ENCODE data around the gene PKNOX2.
"Not testable (repeated sequence)": the region's sequence is repeated elsewhere in the genome, so short reads cannot be mapped to it uniquely, and the experiment has no call there.

Gene PKNOX2

DNA sequence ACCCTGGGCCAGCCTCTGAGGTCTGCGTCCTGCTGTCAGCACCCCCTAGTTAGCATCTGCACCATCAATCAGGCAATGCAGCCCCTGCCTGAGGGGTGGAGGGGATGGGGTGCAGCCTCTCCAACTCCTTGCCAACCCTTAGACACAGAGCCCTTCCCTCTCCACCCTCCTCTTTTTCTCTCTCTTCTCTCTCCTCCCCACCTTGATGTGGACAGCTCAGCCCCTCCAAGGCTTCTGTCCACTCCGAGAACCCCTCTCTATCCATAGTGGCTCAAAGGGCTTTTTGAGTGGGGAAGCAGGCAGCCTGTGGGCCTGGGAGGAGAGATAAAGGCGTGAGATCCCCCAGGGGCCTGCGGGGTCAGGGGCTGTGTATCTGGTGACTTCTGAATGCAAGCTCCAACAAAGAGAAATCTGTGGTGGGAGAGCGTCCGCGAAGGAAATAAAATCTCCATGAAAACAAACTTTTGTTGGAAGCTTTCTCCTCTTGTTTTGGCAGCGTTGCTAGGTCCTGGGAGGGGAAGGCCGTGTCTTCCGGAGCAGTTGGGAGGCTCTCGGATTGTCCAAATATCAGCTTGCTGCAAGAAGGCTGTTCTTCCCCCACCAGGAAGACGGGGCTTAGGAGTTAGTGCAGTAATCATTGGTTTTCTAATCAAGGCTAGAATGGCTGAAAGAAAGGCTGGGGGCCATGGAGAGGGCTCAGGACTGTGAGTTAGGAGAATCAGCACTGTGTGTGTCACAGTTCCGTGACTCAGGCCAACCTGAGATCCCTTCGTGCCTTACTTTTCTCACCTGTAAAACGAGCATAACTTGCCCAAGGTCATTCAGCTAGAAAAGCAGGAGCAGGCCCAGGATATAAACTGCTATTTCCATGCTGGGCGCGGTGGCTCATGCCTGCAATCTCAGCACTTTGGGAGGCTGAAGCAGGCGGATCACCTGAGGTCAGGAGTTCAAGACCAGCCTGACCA, 50.3 kb downstream of the PKNOX2 start:
- H3K4me1 Mint-ChIP-seq (ENCODE audit: low read depth), result no peaks in the 10 kb centered on the region
- peaks cover 12% of the 10 kb centered on the region for H3K27me3 Mint-ChIP-seq (ENCODE audit: low read depth)
- H3K36me3 Mint-ChIP-seq (ENCODE audit: low read depth), result no peaks in the 10 kb centered on the region
- no peak overlapping the region for H3K4me3 Mint-ChIP-seq
- no peak overlapping the region for H3K27ac Mint-ChIP-seq
- no peak for DNase-seq (ENCODE audit: low spot score)
- H3K9me3 Mint-ChIP-seq, result no peaks in the 10 kb centered on the region

DNA sequence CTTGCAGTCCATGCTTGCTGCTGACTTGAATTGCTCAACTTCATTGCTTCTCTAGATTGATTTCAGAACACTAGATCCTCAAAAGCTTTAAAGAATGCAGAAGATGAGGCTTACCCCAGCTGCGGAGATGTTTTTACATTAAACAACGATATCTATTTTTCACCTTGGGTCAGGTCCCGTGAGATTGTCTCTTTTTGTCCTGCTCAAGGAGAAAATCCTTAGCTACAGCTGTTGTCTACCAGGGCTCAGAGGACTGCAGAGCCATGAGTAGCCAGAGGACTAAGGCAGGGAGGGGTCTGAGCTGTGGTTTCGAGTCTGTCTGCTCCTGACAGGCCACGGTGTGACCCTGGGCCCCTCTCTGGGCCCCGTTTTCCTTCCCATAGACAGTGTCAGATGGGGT, 51.4 kb downstream of the PKNOX2 start:
- Mint-ChIP-seq H3K36me3 (ENCODE audit: low read depth) (no peaks in the 10 kb centered on the region), H3K9me3 (no peaks in the 10 kb centered on the region), H3K4me3 (no peak overlapping the region), H3K27ac (no peak overlapping the region), H3K4me1 (ENCODE audit: low read depth) (no peaks in the 10 kb centered on the region), H3K27me3 (ENCODE audit: low read depth) (peaks cover 12% of the 10 kb centered on the region)
- DNase-seq (ENCODE audit: low spot score), result no peak

DNA sequence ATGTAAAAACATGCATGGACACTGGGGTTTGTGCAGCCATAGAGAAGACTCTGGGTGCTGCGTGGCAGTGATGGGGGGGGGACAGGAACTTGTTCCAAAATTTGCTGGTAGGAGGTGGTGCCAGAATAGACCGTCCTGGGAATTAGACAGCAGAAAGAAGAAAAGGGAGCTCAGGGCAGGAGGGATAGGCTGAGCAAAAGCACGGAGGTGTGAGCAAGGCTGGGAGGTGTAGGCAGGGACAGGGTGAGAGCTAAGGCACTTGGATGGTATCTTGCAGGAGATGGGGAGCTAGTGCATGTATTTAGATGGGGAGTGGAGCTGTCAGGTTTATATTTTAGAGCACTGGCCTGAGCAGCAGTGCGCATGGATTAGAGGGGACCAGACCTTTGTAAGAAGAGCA, 53.8 kb downstream of the PKNOX2 start:
- Mint-ChIP-seq H3K36me3 (ENCODE audit: low read depth) (no peaks in the 10 kb centered on the region), H3K4me3 (no peak overlapping the region), H3K27ac (no peak overlapping the region), H3K4me1 (ENCODE audit: low read depth) (no peaks in the 10 kb centered on the region), H3K27me3 (ENCODE audit: low read depth) (peaks cover 14% of the 10 kb centered on the region), H3K9me3 (no peaks in the 10 kb centered on the region)
- no peak for DNase-seq (ENCODE audit: low spot score)

DNA sequence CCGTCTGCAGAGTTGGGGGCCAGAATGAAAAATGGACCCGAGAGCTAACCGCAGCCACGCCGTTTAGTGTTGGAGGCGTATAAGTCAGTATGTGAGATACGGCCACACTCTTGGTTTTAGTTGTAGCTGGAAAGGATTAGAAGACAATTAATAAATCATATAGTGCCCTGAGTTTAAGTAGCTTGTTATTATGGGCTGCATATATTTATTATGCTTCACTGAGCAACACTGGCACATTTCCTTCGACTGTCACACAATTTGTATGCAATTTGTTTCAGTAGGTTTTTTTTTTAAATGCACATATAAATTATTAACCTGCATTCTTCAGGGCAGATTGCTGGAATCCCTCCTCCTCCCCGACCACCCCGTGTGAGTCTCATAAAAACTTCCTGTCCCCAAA, 56.9 kb downstream of the PKNOX2 start:
- no peaks in the 10 kb centered on the region for H3K4me1 Mint-ChIP-seq (ENCODE audit: low read depth)
- no peaks in the 10 kb centered on the region for H3K9me3 Mint-ChIP-seq
- H3K4me3 Mint-ChIP-seq, result no peak overlapping the region
- H3K36me3 Mint-ChIP-seq (ENCODE audit: low read depth), result no peaks in the 10 kb centered on the region
- peaks cover 10% of the 10 kb centered on the region for H3K27me3 Mint-ChIP-seq (ENCODE audit: low read depth)
- no peak for DNase-seq (ENCODE audit: low spot score)
- no peak overlapping the region for H3K27ac Mint-ChIP-seq

DNA sequence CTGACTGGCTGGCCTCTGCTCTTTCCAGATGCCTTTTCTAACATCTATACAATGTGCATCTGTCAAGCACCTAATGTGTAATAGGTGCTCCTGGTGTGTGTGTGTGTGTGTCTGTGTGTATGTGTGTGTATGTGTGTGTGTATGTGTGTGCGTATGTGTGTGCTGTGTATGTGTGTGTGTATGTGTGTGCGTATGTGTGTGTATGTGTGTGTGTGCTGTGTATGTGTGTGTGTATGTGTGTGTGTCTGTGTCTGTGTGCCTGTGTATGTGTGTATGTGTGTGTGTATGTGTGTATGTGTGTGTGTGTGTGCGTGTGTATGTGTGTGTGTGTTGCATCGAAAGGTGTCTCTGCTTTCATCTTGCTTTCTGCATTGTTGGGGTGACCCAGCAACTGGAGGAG, 57.9 kb downstream of the PKNOX2 start:
- Mint-ChIP-seq H3K27me3 (ENCODE audit: low read depth) (peaks cover 6% of the 10 kb centered on the region), H3K36me3 (ENCODE audit: low read depth) (no peaks in the 10 kb centered on the region), H3K4me3 (no peak overlapping the region), H3K4me1 (ENCODE audit: low read depth) (no peaks in the 10 kb centered on the region), H3K9me3 (no peaks in the 10 kb centered on the region), H3K27ac (no peak overlapping the region)
- no peak for DNase-seq (ENCODE audit: low spot score)

DNA sequence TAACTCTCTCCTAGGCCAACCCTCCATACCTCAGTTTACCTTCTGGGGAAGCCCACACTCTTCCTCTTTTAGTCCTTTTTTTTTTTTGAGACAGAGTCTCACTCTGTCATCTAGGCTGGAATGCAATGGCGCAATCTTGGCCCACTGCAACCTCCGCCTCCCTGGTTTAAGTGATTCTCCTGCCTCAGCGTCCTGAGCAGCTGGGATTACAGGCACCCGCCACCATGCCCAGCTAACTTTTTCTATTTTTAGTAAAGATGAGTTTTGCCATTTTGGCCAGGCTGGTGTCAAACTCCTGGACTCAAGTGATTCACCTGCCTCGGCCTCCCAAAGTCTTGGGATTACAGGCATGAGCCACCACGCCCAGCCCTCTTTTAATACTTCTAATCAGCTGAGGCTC, 58.6 kb downstream of the PKNOX2 start:
- not testable (repeated sequence) for DNase-seq (ENCODE audit: low spot score); H3K4me1 Mint-ChIP-seq (ENCODE audit: low read depth); H3K27me3 Mint-ChIP-seq (ENCODE audit: low read depth)

DNA sequence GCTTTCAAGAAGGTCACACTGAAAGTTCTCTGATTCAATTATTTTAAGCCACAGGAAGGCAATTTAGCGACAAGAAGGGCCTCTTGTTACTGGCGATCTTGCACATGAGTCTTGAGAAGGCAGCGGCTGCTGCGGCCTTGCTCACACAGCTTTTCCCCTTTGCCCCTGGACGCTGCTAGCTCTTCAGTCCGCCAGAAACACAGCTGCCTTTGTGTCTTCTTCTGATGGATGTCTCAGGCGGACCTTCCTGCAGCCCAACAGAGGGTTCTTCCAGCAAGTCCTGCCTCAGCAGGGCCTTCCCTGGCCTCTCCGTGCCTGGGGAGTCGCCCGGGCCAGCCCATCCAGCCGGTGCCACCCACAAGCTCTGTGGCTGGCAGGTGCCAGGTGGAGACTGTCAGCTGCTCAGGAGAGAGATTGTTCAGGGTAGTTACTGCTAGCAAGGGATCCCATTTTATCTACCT, 59.4 kb downstream of the PKNOX2 start:
- H3K4me3 Mint-ChIP-seq, result no peak overlapping the region
- no peak overlapping the region for H3K27ac Mint-ChIP-seq
- H3K9me3 Mint-ChIP-seq, result no peaks in the 10 kb centered on the region
- no peaks in the 10 kb centered on the region for H3K4me1 Mint-ChIP-seq (ENCODE audit: low read depth)
- H3K36me3 Mint-ChIP-seq (ENCODE audit: low read depth), result no peaks in the 10 kb centered on the region
- peaks cover 2% of the 10 kb centered on the region for H3K27me3 Mint-ChIP-seq (ENCODE audit: low read depth)
- no peak for DNase-seq (ENCODE audit: low spot score)

More for the DNA sequence above, 58.6 kb downstream of the PKNOX2 start:
- not testable (repeated sequence) for H3K36me3 Mint-ChIP-seq (ENCODE audit: low read depth); H3K4me3 Mint-ChIP-seq; H3K9me3 Mint-ChIP-seq; H3K27ac Mint-ChIP-seq

DNA sequence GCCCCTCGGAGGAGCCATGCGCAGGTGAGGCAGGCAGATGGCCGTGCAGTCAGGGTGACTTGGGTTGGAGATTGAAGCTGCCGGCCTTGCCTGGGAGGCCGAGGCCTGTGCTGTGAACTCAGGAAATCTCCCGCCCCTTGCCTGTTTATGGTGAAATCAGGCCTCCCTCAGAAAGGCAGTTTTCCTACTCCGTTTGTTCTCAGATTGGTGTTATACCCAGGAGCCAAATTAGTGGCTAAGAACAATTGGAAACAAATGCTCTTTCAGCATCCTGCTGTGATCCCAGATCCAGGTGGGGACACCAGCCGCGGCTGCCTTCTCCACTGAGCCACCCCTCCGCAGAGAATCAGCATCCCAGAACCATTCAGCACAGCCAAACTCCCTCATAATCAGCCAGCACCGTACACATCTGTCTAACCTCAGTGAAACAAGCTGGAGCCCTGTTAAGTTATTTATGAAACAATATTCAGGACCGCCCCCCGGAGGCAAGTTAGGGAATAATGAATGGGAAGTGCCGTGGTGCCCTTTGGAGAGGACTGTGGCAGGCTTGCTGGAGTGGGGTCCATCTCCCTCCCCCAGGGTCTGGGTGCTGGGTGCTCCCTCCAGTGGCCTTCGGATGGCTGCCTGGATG, 60.0 kb downstream of the PKNOX2 start:
- Mint-ChIP-seq H3K27ac (no peak overlapping the region), H3K4me3 (no peak overlapping the region), H3K4me1 (ENCODE audit: low read depth) (no peaks in the 10 kb centered on the region), H3K9me3 (no peaks in the 10 kb centered on the region), H3K36me3 (ENCODE audit: low read depth) (no peaks in the 10 kb centered on the region), H3K27me3 (ENCODE audit: low read depth) (peaks cover 2% of the 10 kb centered on the region)
- no peak for DNase-seq (ENCODE audit: low spot score)

DNA sequence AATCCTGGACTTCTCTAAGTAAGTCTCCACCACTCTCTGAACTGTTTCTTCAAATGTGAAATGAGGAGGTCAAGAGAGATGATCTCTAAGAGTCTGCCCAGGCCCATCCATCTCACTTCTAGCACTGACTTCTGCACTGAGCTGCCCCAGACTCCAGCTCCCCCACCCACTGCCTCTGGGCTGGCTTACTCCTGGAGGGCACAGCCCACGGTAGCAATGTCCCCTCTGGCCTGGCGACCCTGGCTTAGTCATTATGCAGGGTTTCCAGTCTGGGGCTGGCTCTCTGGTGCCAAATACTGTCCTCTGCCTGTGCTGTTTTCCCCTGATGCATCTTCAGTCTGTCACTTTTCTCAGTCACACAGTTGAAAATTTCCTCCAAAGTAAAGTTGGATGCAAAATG, 60.9 kb downstream of the PKNOX2 start:
- Mint-ChIP-seq H3K9me3 (no peaks in the 10 kb centered on the region), H3K27ac (no peak overlapping the region), H3K27me3 (ENCODE audit: low read depth) (peaks cover 2% of the 10 kb centered on the region), H3K4me3 (no peak overlapping the region), H3K36me3 (ENCODE audit: low read depth) (no peaks in the 10 kb centered on the region), H3K4me1 (ENCODE audit: low read depth) (no peaks in the 10 kb centered on the region)
- DNase-seq (ENCODE audit: low spot score), result no peak

DNA sequence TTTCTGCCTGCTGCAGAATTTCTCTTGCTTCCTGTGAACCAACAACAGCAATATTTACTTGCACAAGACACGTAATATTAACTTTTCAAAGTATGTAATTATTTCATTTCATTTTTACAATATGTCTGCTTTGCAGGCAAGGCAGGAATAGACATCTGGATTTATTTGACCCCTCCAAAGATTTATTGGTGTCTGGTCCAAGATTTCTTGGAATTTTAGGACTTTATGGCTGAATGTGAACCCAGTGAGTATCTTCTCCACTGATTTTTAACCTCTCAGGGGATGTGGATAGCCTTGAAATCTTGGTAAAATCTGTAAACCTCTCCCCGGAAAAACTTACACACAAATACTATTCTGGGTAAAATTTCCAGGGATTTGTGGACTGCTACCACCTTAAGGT, 61.5 kb downstream of the PKNOX2 start:
- H3K9me3 Mint-ChIP-seq, result no peaks in the 10 kb centered on the region

DNA sequence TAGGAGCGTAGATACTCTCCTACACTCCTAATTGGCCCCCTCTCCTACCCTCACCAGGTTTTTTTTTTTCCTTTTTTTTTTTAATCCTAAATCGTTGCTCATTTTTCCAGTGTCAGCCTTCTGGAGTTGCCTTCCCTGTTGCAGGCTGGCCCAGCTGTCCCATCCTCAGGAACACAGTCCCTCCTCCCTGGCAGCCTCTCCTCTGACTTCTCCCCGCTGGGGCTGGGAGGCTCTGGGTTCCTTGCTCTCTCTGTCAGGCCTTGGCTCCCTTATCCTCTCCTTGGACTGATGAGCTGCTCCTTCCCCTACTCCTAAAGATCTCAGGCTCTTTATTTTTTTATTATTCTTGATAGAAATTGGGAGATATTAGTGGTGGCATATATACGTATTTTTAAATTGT, 62.2 kb downstream of the PKNOX2 start:
- no peak for DNase-seq (ENCODE audit: low spot score)
- H3K27ac Mint-ChIP-seq, result no peak overlapping the region
- H3K36me3 Mint-ChIP-seq (ENCODE audit: low read depth), result no peaks in the 10 kb centered on the region
- H3K4me1 Mint-ChIP-seq (ENCODE audit: low read depth), result no peaks in the 10 kb centered on the region
- H3K27me3 Mint-ChIP-seq (ENCODE audit: low read depth), result peaks cover under 1% of the 10 kb centered on the region
- H3K9me3 Mint-ChIP-seq, result no peaks in the 10 kb centered on the region
- H3K4me3 Mint-ChIP-seq, result no peak overlapping the region

More for the DNA sequence above, 61.5 kb downstream of the PKNOX2 start:
- no peak overlapping the region for H3K27ac Mint-ChIP-seq
- H3K4me3 Mint-ChIP-seq, result no peak overlapping the region
- no peaks in the 10 kb centered on the region for H3K36me3 Mint-ChIP-seq (ENCODE audit: low read depth)
- no peak for DNase-seq (ENCODE audit: low spot score)
- H3K27me3 Mint-ChIP-seq (ENCODE audit: low read depth), result peaks cover 2% of the 10 kb centered on the region
- H3K4me1 Mint-ChIP-seq (ENCODE audit: low read depth), result no peaks in the 10 kb centered on the region

DNA sequence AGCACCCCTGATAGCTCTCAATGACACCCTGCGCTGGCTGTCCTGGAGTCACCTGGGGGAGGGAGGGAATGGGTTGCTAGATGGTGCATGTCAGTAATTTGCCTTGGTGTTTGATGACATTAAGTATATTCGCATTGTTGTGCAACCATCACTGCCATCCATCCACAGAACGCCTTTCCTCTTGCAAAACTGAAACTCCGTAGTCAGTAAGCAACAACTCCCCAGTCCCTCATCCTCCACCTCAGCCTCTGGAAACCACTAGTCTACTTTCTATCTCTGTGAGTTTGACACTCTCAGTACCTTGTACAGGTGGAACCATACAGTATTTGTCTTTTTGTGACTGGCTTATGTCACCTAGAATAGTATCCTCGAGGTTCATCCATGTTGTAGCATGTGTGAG, 62.6 kb downstream of the PKNOX2 start:
- no peaks in the 10 kb centered on the region for H3K36me3 Mint-ChIP-seq (ENCODE audit: low read depth)
- no peak for DNase-seq (ENCODE audit: low spot score)
- H3K27ac Mint-ChIP-seq, result no peak overlapping the region

DNA sequence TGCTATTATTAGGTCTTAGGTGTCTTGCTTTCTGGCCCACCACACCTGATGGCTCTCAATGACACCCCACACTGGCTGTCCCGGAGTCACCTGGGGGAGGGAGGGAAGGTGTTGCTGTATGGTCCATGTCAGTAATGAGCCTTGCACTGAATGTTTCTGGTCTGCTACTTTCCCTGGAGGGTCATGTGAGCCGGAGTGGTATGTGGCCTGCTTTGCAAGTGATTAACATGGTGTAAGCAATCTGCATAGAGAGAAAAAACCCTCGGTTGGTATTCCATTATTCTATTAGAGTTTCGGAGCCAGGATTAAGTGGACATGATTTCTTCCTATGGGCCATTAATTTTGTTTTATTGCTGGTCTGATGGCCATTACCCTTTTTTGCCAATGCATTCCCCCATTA, 63.9 kb downstream of the PKNOX2 start:
- Mint-ChIP-seq H3K27ac (no peak overlapping the region), H3K4me3 (no peak overlapping the region), H3K36me3 (ENCODE audit: low read depth) (no peaks in the 10 kb centered on the region), H3K4me1 (ENCODE audit: low read depth) (no peaks in the 10 kb centered on the region), H3K9me3 (no peaks in the 10 kb centered on the region), H3K27me3 (ENCODE audit: low read depth) (no peaks in the 10 kb centered on the region)
- DNase-seq (ENCODE audit: low spot score), result no peak

More for the DNA sequence above, 62.6 kb downstream of the PKNOX2 start:
- Mint-ChIP-seq H3K4me3 (no peak overlapping the region), H3K27me3 (ENCODE audit: low read depth) (no peaks in the 10 kb centered on the region), H3K4me1 (ENCODE audit: low read depth) (no peaks in the 10 kb centered on the region), H3K9me3 (no peaks in the 10 kb centered on the region)

DNA sequence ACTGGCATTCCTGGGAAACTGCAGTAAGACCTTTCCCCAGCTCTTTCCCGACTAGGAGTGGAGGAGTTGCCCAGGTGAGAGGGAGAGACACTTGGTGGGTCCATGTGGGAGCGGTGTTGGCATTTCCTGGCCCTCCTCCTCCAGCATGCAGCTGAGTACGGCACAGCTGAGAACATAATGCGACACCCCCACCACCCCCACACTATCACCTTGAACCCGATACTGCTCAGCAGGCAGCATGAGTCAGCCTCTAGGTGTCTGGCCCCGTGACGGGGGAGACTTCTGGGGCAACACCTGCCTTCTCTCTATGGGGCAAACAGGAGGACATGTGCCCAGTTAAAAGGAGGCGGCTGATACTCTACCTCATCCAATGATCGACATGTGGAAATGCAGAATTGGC, 64.4 kb downstream of the PKNOX2 start:
- H3K27ac Mint-ChIP-seq, result no peak overlapping the region
- H3K27me3 Mint-ChIP-seq (ENCODE audit: low read depth), result no peaks in the 10 kb centered on the region
- no peak for DNase-seq (ENCODE audit: low spot score)
- no peaks in the 10 kb centered on the region for H3K9me3 Mint-ChIP-seq
- no peaks in the 10 kb centered on the region for H3K4me1 Mint-ChIP-seq (ENCODE audit: low read depth)
- H3K4me3 Mint-ChIP-seq, result no peak overlapping the region
- no peaks in the 10 kb centered on the region for H3K36me3 Mint-ChIP-seq (ENCODE audit: low read depth)

Data from T-helper 2 cell treated with Interferon-gamma antibody and Interleukin-4, amounts not matched to agents 5 μg/mL and 100 μg/mL, for 36 hours (primary cell).